Measurements from ENCODE around the gene RGS10. TPM values are rescaled to one million over a fixed set of nuclear protein-coding genes. Genes with fewer than 3 reads are reported as not detected.

The RGS10 gene
- total RNA-seq, 1 experiment from 2014 or later = 10.6 TPM

GRCh38 chr10:119549247-119549999 lies 6.9 kb upstream of the RGS10 start:
- Histone ChIP-seq H2BK20ac (ENCODE audit: low read depth, low read length, poor library complexity, severe bottlenecking) (no peak overlapping the region), H3K18ac (ENCODE audit: insufficient read length, low read depth, low read length) (no peak overlapping the region), H3K9ac (ENCODE audit: extremely low read depth, insufficient read length, low read length) (no peak overlapping the region), H4K20me1 (ENCODE audit: control insufficient read depth, insufficient read depth, insufficient read length) (no peaks in the 10 kb centered on the region), H3K79me2 (ENCODE audit: insufficient read depth, low read length) (no peaks in the 10 kb centered on the region), H3K27ac (ENCODE audit: insufficient read length, low read depth, low read length) (no peak overlapping the region), H3K14ac (ENCODE audit: insufficient read depth, low read length) (no peak overlapping the region), H3K9me3 (ENCODE audit: control insufficient read depth, low read depth, low read length) (no peaks in the 10 kb centered on the region), H2AFZ (ENCODE audit: low read length) (no peak overlapping the region), H3K23me2 (ENCODE audit: insufficient read length, low read depth, low read length, poor library complexity, severe bottlenecking) (no peaks in the 10 kb centered on the region), H2BK5ac (ENCODE audit: insufficient read length, low read length) (no peak overlapping the region), H3K23ac (ENCODE audit: insufficient read length, low read depth, low read length) (no peak overlapping the region), H3T11ph (ENCODE audit: low read length) (no peak overlapping the region), H4K91ac (ENCODE audit: insufficient read length, low read depth, low read length) (no peak overlapping the region), H3K27me3 (ENCODE audit: insufficient read depth, low read length) (no peaks in the 10 kb centered on the region), H3K56ac (ENCODE audit: insufficient read length, low read depth, low read length) (no peak overlapping the region), H2BK120ac (ENCODE audit: low read depth, low read length, poor library complexity, severe bottlenecking) (no peak overlapping the region), H4K5ac (ENCODE audit: insufficient read length, low read depth, low read length) (no peak overlapping the region), H2BK15ac (ENCODE audit: low read depth, low read length) (no peak overlapping the region), H4K8ac (replicated peaks; ENCODE audit: insufficient read length, low read depth, low read length) (no peak overlapping the region), H3K4ac (ENCODE audit: low read depth, low read length) (no peak overlapping the region), H2AK5ac (ENCODE audit: insufficient read length, low read length) (no peak overlapping the region), H3K79me1 (ENCODE audit: insufficient read depth, low read depth, low read length, poor library complexity, severe bottlenecking) (no peaks in the 10 kb centered on the region), H3K4me2 (ENCODE audit: insufficient read depth, insufficient read length, low read length) (no peak overlapping the region), H3K4me1 (ENCODE audit: insufficient read depth, low read length) (no peaks in the 10 kb centered on the region), H2BK12ac (ENCODE audit: insufficient read length, low read depth, low read length) (no peak overlapping the region)
- DNase-seq = no peak
- Mint-ChIP-seq H3K27ac (no peak overlapping the region), H3K36me3 (ENCODE audit: insufficient read depth in 1 of 3, low read depth in 3 of 3) (no peaks in the 10 kb centered on the region), H3K4me3 (no peak overlapping the region), H3K4me1 (peaks cover 5 to 19% of the 10 kb centered on the region in 2 experiments), H3K9me3 (no peaks in the 10 kb centered on the region; a peak in 1 of 5 replicates), H3K27me3 (ENCODE audit: low read depth) (peaks cover 32% of the 10 kb centered on the region)
- TF ChIP-seq CTCF (conservative IDR thresholded peaks at IDR 0.05) = no peak
- WGBS (ENCODE audit: extremely low coverage, insufficient read length, low lambda C conversion rate) = no CpG with 5 or more reads among the region's 2 CpGs
